Measurements from ENCODE around the gene SLC35D2.

The SLC35D2 gene

GRCh38 chr9:96279932-96280331, 103.6 kb downstream of the SLC35D2 start:
- TF ChIP-seq ZFX (IDR thresholded peaks at IDR 0.05; ENCODE audit: borderline replicate concordance) (no peak), CTCF (IDR thresholded peaks at IDR 0.05) (no peak)
- no peak overlapping the region for H3K27ac ChIP-seq

GRCh38 chr9:96274939-96275338, 108.6 kb downstream of the SLC35D2 start:
- no peak overlapping the region for H3K27ac ChIP-seq
- TF ChIP-seq CTCF (IDR thresholded peaks at IDR 0.05) = no peak
- no peak for TF ChIP-seq ZFX (IDR thresholded peaks at IDR 0.05; ENCODE audit: borderline replicate concordance)
